ENCODE results near the gene RSKR. TPM values are rescaled to one million over a fixed set of nuclear protein-coding genes. Genes with fewer than 3 reads are reported as not detected.

RSKR gene
- total RNA-seq, 1 experiment from 2014 or later: 15.7 TPM

DNA sequence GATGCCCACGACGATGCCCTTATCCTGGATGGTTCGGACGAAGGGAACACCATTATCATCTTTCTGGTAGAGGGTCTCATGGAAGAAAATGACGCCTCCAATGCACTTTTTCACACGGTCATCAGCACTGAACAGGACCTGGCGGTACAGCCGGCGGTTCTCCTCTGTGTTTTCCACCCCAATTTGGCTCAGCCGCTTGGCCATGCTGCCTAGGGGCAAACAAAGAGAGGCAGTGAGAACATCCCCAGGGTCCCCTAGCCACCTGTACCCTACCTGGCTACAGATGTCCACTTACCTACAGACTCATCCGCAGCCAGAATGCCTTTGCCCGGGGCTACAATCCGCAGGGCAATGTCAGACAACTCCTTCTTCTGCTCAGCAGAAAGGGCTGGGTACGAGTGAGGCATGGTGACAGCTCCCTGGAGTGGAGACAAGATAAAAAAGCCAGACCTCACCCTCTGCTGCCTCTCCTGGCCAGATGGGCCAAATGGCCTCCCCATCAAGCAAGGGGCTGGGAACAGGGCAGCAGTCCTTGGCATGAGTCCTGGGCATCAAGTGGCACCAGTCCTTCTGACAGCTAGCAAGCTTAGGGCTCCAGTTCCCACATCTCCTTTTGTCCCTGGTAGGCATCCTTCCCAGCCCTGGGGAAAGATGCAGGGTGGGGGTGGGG is 38.7 kb downstream of the RSKR start:
- Mint-ChIP-seq H3K9me3 (ENCODE audit: unreplicated experiment) (no peaks in the 10 kb centered on the region), H3K36me3 (ENCODE audit: insufficient read depth, unreplicated experiment) (peaks cover 12% of the 10 kb centered on the region), H3K27me3 (ENCODE audit: insufficient read depth, unreplicated experiment) (no peaks in the 10 kb centered on the region), H3K4me3 (ENCODE audit: unreplicated experiment) (no peak overlapping the region), H3K4me1 (ENCODE audit: low read depth, unreplicated experiment) (peaks cover 20% of the 10 kb centered on the region), H3K27ac (ENCODE audit: unreplicated experiment) (no peak overlapping the region)
- Histone ChIP-seq H3K36me3 (ENCODE audit: control insufficient read depth, insufficient read depth, low read length) (peaks cover 4% of the 10 kb centered on the region), H3K9me3 (no peaks in the 10 kb centered on the region), H3K27me3 (replicated peaks; ENCODE audit: control insufficient read depth, insufficient read depth, low read length) (no peaks in the 10 kb centered on the region), H3K4me1 (peaks cover 25% of the 10 kb centered on the region), H3K4me3 (ENCODE audit: low read depth, low read length) (no peak overlapping the region)
- no peak for DNase-seq
- TF ChIP-seq, protein P1, sequence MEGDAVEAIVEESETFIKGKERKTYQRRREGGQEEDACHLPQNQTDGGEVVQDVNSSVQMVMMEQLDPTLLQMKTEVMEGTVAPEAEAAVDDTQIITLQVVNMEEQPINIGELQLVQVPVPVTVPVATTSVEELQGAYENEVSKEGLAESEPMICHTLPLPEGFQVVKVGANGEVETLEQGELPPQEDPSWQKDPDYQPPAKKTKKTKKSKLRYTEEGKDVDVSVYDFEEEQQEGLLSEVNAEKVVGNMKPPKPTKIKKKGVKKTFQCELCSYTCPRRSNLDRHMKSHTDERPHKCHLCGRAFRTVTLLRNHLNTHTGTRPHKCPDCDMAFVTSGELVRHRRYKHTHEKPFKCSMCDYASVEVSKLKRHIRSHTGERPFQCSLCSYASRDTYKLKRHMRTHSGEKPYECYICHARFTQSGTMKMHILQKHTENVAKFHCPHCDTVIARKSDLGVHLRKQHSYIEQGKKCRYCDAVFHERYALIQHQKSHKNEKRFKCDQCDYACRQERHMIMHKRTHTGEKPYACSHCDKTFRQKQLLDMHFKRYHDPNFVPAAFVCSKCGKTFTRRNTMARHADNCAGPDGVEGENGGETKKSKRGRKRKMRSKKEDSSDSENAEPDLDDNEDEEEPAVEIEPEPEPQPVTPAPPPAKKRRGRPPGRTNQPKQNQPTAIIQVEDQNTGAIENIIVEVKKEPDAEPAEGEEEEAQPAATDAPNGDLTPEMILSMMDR (IDR thresholded peaks at IDR 0.05; ENCODE audit: insufficient read depth in 1 of 2, low read depth in 1 of 2, low read length in 1 of 2, severe bottlenecking in 1 of 2, unreplicated experiment in 1 of 2): no peak
- intact Hi-C loops (cut with micrococcal nuclease; ENCODE audit: unreplicated experiment): loop anchor here (10.0 kb wide), 1 partner anchor 240 kb away; the partner anchor contains the start of genes IFT20 and TNFAIP1
- CTCF ChIA-PET: no interaction called here
- POLR2A ChIA-PET: no interaction called here
- no TSS peak for BruUV-seq (replicated peaks)

DNA sequence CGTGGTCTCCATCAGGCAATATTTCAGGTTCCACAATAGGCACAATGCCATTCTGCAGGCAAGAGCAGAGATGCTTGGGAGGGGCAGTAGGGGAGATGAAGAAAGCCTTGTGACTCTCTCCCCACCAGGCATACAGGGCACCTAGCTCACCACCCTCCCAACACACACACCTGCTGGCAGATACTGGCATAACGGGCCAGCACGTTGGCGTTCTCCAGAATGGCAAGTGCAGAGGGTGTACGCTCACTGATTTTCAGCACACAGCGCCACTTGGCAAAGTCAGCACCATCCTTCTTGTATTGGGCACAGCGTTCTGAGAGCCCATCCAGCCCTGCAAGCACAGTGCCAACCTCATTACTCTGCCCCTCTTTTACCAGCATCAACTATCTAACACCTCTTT is 39.5 kb downstream of the RSKR start:
- Mint-ChIP-seq H3K27me3 (ENCODE audit: insufficient read depth, unreplicated experiment) (no peaks in the 10 kb centered on the region), H3K27ac (ENCODE audit: unreplicated experiment) (no peak overlapping the region), H3K9me3 (ENCODE audit: unreplicated experiment) (no peaks in the 10 kb centered on the region), H3K4me3 (ENCODE audit: unreplicated experiment) (no peak overlapping the region), H3K36me3 (ENCODE audit: insufficient read depth, unreplicated experiment) (peaks cover 12% of the 10 kb centered on the region), H3K4me1 (ENCODE audit: low read depth, unreplicated experiment) (peaks cover 20% of the 10 kb centered on the region)
- H3K9me3 ChIP-seq: no peaks in the 10 kb centered on the region
- DNase-seq: no peak
- no peak overlapping the region for H3K4me3 ChIP-seq (ENCODE audit: low read depth, low read length)
- no peaks in the 10 kb centered on the region for H3K27me3 ChIP-seq (replicated peaks; ENCODE audit: control insufficient read depth, insufficient read depth, low read length)
- peaks cover 2% of the 10 kb centered on the region; the same call in 1 of the 2 replicates for H3K36me3 ChIP-seq (ENCODE audit: control insufficient read depth, insufficient read depth, low read length)
- intact Hi-C loops (cut with micrococcal nuclease; ENCODE audit: unreplicated experiment): loop anchor here (10.0 kb wide), 1 partner anchor 240 kb away; the partner anchor contains the start of genes IFT20 and TNFAIP1
- no TSS peak for BruUV-seq (replicated peaks)
- POLR2A ChIA-PET: no interaction called here
- peaks cover 32% of the 10 kb centered on the region for H3K4me1 ChIP-seq
- TF ChIP-seq, protein P1 (IDR thresholded peaks at IDR 0.05; ENCODE audit: insufficient read depth in 1 of 2, low read depth in 1 of 2, low read length in 1 of 2, severe bottlenecking in 1 of 2, unreplicated experiment in 1 of 2): peak in 1 of 2 experiments; percentile 23
- CTCF ChIA-PET: no interaction called here

DNA sequence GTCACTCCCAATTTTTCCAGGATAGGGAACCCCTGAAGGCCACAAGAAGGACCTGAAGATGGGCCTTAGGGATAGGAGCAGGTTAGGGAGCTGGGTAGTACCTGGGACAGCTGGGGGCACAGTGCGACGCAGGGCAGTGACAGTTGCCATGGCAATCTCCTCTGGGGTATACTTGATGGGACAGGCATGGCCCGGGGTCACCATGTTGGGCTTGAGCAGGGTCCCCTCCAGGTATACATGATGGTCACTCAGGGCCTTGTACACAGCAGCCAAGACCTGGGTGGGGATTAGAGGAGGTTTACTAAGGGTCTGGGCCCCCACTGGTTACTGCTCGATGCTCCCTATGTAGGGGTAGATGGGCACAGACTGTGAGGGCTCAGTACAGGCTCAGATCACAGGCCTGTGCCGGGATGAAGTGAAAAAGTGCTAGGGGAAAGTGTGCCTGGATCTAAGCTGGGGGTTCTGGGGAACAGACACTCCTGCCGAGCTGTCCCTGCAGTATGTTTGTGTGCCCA is 40.0 kb downstream of the RSKR start:
- ChIA-PET CTCF (no interaction called here), POLR2A (no interaction called here)
- H3K27me3 Mint-ChIP-seq (ENCODE audit: insufficient read depth, unreplicated experiment): no peaks in the 10 kb centered on the region
- Histone ChIP-seq H3K36me3 (ENCODE audit: control insufficient read depth, insufficient read depth, low read length) (peaks cover 1% of the 10 kb centered on the region; the same call in 1 of the 2 replicates), H3K4me3 (ENCODE audit: low read depth, low read length) (no peak overlapping the region), H3K4me1 (peaks cover 32% of the 10 kb centered on the region), H3K27me3 (replicated peaks; ENCODE audit: control insufficient read depth, insufficient read depth, low read length) (no peaks in the 10 kb centered on the region), H3K9me3 (no peaks in the 10 kb centered on the region)
- no TSS peak for BruUV-seq (replicated peaks)
- peaks cover 12% of the 10 kb centered on the region for H3K36me3 Mint-ChIP-seq (ENCODE audit: insufficient read depth, unreplicated experiment)
- TF ChIP-seq, protein P1 (IDR thresholded peaks at IDR 0.05; ENCODE audit: insufficient read depth in 1 of 2, low read depth in 1 of 2, low read length in 1 of 2, severe bottlenecking in 1 of 2, unreplicated experiment in 1 of 2): no peak
- intact Hi-C loops (cut with micrococcal nuclease; ENCODE audit: unreplicated experiment): loop anchor here (10.0 kb wide), 1 partner anchor 239 kb away; the partner anchor contains the start of genes IFT20 and TNFAIP1
- no peak for DNase-seq
- no peak overlapping the region for H3K4me3 Mint-ChIP-seq (ENCODE audit: unreplicated experiment)
- peaks cover 20% of the 10 kb centered on the region for H3K4me1 Mint-ChIP-seq (ENCODE audit: low read depth, unreplicated experiment)
- no peaks in the 10 kb centered on the region for H3K9me3 Mint-ChIP-seq (ENCODE audit: unreplicated experiment)
- no peak overlapping the region for H3K27ac Mint-ChIP-seq (ENCODE audit: unreplicated experiment)

Data from Caco-2 (cell line).